Measurements from ENCODE around the gene PDK3. TPM values are rescaled to one million over a fixed set of nuclear protein-coding genes. Genes with fewer than 3 reads are reported as not detected.

The PDK3 gene
- polyA plus RNA-seq, 1 donor (not counting 4 experiments of a cell fraction or from before 2014, with no cell fraction given), result 8.0 TPM

- Histone ChIP-seq H3K9me3 (ENCODE audit: control insufficient read depth, low read depth, low read length) (no peaks in the 10 kb centered on the region), H3K4me1 (ENCODE audit: control insufficient read depth, extremely low read depth, insufficient read depth, low read length) (no peaks in the 10 kb centered on the region), H3K79me2 (ENCODE audit: control insufficient read depth, insufficient read depth, low read length) (no peaks in the 10 kb centered on the region), H3K4me2 (ENCODE audit: control insufficient read depth, extremely low read depth, insufficient read depth, low read depth, low read length) (no peak overlapping the region), H3K4me3 (ENCODE audit: control insufficient read depth in 2 of 3, extremely low read depth in 1 of 3, insufficient read depth in 2 of 3, low read depth in 1 of 3, low read length in 3 of 3) (no peak overlapping the region), H3K9ac (ENCODE audit: control insufficient read depth, extremely low read depth, insufficient read depth, low read length) (no peak overlapping the region), H3K27ac (ENCODE audit: control insufficient read depth, insufficient read depth, low read length) (no peak overlapping the region), H3K36me3 (ENCODE audit: control insufficient read depth in 2 of 2, extremely low read depth in 1 of 2, insufficient read depth in 2 of 2, low read length in 2 of 2) (no peaks in the 10 kb centered on the region), H4K20me1 (ENCODE audit: control insufficient read depth, extremely low read depth, insufficient read depth, low read length) (no peaks in the 10 kb centered on the region), H3K9me1 (ENCODE audit: control insufficient read depth, extremely low read depth, insufficient read depth, low read length) (no peaks in the 10 kb centered on the region), H3K27me3 (ENCODE audit: control insufficient read depth, extremely low read depth, insufficient read depth, low read length) (no peaks in the 10 kb centered on the region), H2AFZ (ENCODE audit: control insufficient read depth, low read length) (no peak overlapping the region)
- dilution Hi-C loops (cut with MboI; ENCODE audit: extremely low pct_ligation_motif_present, low sequenced_read_pairs), result no loop called here
- DNase-seq (ENCODE audit: low read depth, low spot score) (no peak), FAIRE-seq (no peak)
- TF ChIP-seq CTCF (optimal IDR thresholded peaks at IDR 0.05 in 1 of 3, IDR thresholded peaks at IDR 0.05 in 1 of 3, conservative IDR thresholded peaks at IDR 0.05 in 1 of 3; ENCODE audit: extremely low read depth in 1 of 3, insufficient read depth in 2 of 3, low read length in 3 of 3), result no peak
- TF ChIP-seq EZH2 (IDR thresholded peaks at IDR 0.05; ENCODE audit: low read length), result no peak
These were observed 61.5 kb downstream of the PDK3 start for GRCh38 chrX:24526616-24527015.

GRCh38 chrX:24528605-24529004 lies 63.5 kb downstream of the PDK3 start:
- Histone ChIP-seq H3K9ac (ENCODE audit: control insufficient read depth, extremely low read depth, insufficient read depth, low read length) (no peak overlapping the region), H3K4me1 (ENCODE audit: control insufficient read depth, extremely low read depth, insufficient read depth, low read length) (no peaks in the 10 kb centered on the region), H3K9me3 (ENCODE audit: control insufficient read depth, low read depth, low read length) (no peaks in the 10 kb centered on the region), H4K20me1 (ENCODE audit: control insufficient read depth, extremely low read depth, insufficient read depth, low read length) (no peaks in the 10 kb centered on the region), H3K79me2 (ENCODE audit: control insufficient read depth, insufficient read depth, low read length) (no peaks in the 10 kb centered on the region), H3K9me1 (ENCODE audit: control insufficient read depth, extremely low read depth, insufficient read depth, low read length) (no peaks in the 10 kb centered on the region), H3K4me2 (ENCODE audit: control insufficient read depth, extremely low read depth, insufficient read depth, low read depth, low read length) (no peak overlapping the region), H3K4me3 (ENCODE audit: control insufficient read depth in 2 of 3, extremely low read depth in 1 of 3, insufficient read depth in 2 of 3, low read depth in 1 of 3, low read length in 3 of 3) (no peak overlapping the region), H3K27ac (ENCODE audit: control insufficient read depth, insufficient read depth, low read length) (no peak overlapping the region), H2AFZ (ENCODE audit: control insufficient read depth, low read length) (no peak overlapping the region), H3K27me3 (ENCODE audit: control insufficient read depth, extremely low read depth, insufficient read depth, low read length) (no peaks in the 10 kb centered on the region), H3K36me3 (ENCODE audit: control insufficient read depth in 2 of 2, extremely low read depth in 1 of 2, insufficient read depth in 2 of 2, low read length in 2 of 2) (no peaks in the 10 kb centered on the region)
- DNase-seq (ENCODE audit: low read depth, low spot score) (no peak), FAIRE-seq (no peak)
- dilution Hi-C loops (cut with MboI; ENCODE audit: extremely low pct_ligation_motif_present, low sequenced_read_pairs), result no loop called here
- TF ChIP-seq EZH2 (IDR thresholded peaks at IDR 0.05; ENCODE audit: low read length) (no peak), CTCF (optimal IDR thresholded peaks at IDR 0.05 in 1 of 3, IDR thresholded peaks at IDR 0.05 in 1 of 3, conservative IDR thresholded peaks at IDR 0.05 in 1 of 3; ENCODE audit: extremely low read depth in 1 of 3, insufficient read depth in 2 of 3, low read length in 3 of 3) (no peak)
